Measurements from ENCODE around the gene FOXF1.

Gene FOXF1

DNA sequence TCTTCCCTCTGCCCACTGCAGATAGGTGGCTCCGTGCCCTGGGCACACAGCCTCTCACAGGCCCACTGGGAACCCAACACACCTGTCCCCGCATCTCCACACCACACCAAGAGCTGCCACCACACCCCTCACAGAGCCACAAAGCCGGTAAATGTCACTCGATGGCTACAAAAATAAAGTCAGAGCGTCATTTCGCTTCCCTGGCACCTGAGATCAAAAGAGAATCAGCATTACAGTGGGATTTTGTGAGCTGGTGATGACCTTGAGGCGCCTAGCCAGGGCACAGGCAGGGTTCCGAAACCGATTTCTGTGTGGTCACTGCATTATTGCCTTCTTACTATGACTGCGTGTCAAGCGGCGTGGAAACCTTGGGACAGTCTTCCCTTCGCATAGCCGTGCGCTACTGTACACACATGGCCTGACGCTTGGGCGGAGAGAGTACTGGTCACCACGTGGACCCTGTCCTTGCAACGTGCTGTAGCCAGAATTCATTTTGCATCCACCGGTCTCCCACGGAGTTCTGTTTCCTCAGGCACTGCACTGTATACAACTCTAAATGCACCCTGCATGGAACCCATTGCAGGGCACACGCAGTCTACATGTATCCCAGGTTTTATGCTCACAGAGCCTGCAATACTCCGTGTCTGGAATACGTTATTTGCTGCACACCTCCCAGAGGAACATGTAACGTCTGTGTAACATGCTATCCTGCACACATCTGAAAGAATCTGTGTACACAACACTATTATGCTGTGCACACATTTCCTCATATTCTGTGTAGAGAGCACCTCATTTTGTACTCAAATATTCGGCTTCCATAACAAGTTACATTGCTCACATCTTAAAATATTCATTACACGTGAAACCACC lies 5.8 kb upstream of the FOXF1 start:
- no peak for DNase-seq (ENCODE audit: low read depth in 1 of 2, low spot score in 1 of 2)

DNA sequence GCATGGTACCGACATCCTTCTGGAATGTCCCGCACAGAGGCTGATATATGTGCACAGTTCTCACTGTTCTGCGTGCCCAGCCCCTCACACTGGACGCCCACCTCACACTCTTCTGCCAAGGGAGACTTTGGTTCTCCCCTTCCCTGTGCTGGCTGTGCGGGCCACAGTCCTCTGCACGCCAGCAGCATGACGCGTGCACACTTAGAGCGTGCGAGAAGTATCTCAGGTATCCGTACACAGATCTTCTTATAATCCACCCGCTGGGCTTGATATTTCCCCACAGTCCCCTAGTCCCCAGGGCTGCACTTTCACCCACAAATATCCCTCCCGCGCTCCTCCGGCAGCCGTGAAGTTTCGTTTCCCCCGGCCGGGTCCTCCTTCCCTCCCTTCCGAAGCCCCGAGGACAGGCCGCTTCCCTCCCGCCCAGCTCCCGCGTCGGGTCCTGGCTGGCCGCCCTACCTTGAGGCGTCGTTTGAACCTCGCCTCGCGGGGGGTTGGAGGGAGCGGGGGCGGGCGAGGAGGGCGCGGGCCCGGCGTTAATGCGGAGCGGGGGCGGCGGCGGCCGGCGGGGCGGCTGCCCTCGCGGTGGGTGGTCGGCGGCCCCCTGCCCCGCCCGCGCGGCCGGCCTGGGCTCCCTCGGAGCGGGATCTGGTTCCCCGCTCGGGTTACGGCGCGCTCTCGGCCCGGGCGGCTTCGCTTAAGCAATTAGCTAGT lies 5.0 kb upstream of the FOXF1 start:
- DNase-seq (ENCODE audit: low read depth in 1 of 2, low spot score in 1 of 2), result no peak

DNA sequence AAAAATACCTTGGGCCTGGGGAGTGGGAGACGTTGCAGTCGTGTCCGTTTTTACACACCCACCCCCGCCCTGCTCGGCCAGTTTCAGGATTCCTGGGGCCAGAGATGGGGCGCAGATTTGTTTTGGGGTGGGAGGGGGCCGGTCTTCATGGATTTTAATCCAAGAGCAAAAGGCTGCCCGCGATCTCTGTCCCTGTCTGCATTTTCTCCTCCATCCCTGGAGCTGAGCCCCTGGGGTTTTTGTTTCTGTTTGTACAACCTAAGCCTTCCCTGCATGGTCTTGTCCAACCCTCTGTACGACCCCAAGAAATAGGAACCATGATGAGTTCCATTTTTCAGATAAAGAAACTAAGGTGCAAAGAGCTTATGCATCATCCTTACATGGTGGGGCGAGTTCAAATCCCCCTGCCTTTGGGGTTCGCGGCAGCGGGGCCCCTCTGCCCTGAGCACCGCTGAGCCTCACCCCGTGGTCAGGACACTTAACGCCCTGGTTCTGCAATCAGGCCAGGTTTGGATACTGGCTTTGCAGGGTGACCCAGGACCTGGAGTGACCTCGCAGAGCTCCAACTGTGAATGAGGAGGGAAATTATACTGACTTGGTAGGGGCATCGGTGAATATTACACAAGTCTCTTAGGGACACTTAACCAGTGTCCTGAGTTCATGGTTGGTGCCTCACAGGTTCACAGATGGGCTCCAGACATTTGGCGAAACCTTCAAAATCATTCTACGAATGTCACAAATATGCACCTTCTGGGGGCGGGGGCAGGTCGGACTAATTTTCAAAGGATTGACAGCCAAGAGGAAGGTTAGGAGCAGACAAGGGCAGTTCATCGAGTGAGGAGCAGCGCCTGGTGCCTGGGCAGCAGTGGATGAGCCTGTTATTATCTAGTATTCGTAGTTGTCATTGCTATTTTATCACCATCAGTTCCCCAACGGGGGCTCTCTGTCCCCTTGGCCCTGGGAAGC lies 4.1 kb upstream of the FOXF1 start:
- no peak for DNase-seq (ENCODE audit: low read depth in 1 of 2, low spot score in 1 of 2)

DNA sequence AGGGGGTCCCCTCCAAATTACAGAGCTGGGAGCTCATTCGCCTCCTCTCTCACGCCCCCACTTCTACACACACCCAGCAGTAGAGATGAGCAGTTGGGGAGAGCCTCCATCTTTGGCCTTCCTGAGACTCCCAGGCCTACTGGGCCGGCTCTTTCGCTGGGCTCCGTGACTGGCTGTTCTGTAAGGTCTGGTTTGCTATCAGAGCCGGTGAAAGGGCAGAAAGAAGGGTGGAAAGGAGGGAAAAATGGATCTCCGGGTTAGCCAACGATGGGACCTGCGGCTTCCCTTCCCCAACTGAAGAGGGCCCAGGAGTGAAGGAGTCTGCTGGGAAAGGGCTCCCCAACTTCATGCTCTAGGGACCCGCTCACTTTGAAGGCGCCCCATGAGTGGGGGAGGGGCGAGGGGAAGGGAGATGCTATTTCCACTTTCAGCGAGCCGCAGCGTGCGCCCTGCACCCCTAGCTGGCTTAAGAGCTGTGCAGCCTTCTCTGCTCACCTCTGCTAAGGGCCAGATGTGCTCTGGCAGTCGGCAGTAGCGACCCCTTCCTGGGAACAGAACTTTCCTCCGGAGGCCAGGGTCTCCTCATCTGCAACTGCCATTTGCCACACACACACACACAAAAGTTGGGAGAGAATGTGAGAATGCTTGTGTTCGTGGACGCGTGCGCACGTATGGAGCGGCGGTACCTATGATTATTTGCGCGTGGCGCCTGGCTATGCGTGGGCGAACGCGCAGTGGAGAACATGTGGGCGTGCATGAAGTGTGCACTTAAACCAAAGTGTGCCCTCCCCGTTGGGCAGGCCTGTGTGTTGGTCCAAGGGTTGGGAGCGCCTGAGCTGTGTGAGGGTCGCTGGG lies 2.9 kb upstream of the FOXF1 start:
- no peak for DNase-seq (ENCODE audit: low read depth in 1 of 2, low spot score in 1 of 2)

DNA sequence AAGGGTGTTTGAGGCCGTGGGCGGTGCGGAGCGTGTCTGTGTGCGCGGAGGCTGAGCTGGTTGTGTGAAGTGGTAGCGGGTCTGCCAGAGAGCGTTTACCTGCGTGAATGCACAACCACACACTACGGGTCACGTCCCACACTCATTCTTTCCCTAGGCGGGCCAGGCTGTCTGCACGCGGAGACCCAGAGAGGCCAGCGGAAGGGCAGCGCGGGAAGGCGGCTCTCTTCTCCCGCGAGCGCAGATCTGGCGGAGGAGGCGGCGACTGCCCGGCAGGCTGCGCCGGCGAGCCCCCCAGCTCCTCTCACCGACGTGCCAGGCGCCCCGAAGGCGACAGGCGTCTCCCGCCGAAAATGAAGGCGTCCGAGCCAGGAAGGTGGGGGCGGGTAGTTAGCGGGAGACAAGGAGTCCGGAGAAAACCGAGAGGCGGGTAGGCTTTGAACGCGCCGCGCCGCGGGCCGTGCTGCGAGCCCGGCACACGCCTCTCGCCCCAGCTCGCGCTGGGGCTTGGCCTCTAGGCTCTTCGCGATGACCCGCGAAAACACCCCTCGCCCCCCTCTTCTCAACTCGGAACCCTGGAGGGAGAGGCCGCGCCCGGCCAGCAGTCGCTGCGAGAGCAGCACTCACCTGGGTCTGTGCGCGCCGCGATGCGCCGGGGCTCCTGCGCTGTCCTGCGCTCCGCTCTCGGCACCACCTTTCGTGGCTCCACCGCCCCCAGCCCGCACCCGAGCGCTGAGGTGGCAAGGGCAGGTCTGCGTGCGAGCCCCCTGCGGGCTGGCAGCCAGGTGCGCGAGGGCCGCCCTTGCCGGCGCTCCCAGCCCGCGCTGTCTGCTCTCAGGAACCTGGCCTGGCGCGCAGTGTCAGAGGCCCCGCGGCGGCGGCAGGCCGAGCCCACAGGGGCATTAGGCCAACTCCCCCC lies 2.0 kb upstream of the FOXF1 start:
- no peak for DNase-seq (ENCODE audit: low read depth in 1 of 2, low spot score in 1 of 2)

DNA sequence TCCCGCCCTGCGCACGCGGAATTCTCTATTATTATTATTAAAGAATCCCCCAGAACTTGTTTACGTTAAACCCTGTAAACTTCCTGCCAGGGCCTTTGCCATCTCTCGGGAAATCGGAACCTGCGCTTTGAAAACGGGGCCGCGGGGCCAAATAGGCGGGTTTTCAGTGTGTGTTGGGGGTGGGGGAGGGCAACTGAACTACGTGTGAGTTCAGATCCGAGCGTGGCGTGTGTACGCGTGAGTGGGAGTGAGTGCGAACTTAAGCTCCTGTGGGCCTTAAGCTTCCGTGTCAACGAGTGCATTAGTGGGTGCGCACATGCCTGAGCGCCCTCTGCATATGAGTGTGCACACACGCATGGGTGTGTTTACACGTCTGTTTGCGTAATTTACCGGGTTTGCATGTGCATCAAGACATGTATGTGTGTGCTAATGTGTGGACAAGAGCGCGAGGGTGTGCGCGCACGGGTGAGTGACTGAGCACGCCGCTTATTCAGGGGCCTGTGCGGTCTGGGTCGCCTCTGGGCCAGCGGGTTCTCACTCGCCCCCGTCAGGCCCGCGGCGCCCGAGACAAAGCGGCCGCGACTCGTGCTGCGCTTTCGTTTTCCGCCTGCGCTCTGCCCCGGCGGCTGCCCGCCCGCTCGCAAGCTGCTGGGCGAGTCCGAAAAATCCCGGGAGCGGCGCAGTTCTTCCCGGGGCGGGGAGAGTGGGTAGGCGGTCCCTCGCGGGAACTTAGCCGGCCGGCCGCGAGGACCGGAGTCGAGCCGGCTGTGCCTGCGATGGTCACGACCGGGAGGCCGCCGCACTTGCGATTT lies 1.2 kb upstream of the FOXF1 start:
- no peak for DNase-seq (ENCODE audit: low read depth in 1 of 2, low spot score in 1 of 2)

DNA sequence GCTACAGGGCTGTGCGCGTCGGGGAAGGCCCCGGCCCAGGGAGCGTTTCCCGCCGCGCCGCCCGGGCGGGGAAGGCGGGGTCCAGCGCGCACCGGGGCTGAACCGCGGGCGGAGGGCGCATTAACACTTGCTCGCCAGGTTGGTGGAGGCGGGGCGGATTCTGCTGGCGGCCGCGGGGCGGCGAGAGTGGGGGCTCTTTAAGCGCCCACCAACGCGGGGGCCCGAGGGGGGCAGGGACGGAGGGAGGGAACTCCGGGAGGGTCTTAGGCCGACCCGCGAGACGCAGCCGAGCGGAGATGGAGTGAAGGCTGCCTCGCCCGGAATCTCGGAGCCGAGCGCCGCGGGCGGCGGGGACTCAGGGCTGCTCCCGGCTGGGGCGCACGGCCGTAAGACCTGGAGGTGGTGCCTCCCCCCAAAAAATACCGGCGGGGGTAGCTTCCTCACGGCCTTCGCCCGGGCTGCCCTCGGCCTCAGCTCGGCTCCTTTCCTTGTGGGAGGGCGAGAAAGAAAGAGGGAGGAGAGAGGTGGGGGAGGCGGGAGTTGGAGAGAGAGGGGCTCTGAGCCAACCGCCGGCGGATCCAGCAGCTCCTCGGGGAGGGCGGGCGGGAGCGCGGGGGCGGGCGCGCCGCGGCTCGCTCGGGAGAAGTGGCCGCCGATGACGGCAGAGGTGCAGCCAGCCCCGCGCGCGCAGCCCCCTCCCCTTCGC lies 415 bp upstream of the FOXF1 start:
- no peak for DNase-seq (ENCODE audit: low read depth in 1 of 2, low spot score in 1 of 2)

DNA sequence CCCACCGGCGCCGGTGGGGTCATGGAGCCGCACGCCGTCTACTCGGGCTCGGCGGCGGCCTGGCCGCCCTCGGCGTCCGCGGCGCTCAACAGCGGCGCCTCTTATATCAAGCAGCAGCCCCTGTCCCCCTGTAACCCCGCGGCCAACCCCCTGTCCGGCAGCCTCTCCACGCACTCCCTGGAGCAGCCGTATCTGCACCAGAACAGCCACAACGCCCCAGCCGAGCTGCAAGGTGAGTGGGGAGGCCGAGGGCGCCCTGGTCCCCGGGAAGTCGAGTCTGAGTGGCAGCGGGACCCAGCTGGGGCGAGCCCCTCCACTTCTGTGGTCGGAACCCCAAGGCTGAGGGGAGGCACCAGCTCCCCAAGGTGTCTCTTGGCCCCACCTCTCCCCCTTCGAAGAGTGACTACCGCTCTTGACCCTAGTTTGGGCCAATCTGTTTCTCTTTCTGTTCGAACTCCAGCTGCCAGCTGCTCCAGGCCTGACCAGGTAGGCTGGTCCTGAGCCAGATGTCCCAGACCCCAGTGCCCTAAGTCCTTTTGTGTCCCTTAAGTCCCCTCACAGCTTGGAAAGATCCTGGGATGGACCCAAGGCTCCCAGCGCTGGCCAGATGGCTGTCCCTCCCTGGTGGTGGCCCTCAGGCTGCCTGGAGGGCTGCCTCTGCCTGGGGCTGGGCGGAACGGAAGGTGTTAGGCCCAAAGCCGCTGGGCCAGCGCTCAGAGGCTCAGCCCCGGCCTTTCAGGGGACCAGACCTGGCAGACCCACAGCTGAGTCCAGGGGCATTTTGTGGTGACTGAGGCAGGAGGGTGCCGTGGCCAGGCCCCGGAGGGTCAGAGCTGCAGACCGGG lies 1.2 kb downstream of the FOXF1 start:
- DNase-seq (ENCODE audit: low read depth in 1 of 2, low spot score in 1 of 2), result no peak

DNA sequence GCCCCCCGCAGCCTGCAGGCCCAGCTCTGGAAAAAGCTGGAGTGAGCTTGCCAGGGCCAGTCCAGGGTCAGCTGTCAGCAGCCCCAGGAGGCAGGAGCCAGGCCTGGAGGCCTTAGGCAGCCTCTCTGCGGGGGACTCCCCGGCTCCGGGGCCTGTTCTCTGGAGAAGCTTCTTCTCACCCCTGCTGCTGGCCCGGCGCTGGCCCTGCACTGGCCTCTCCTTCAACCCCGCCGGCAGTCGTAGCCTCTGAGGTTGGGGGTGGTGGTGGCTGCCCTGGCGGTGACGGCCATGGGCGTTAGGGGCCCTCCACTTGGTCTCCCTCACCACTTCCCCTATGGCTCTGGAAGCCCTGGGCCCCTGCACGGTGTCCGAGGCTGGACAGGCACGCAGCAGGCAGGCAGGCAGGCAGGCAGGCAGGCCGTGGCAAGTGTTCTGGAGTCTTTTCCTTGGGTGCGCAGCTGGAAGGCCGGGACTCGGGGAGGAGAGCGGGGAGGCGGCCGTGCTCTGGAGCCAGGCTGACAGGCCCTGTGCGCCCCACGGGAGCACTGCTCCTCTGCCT lies 2.1 kb downstream of the FOXF1 start:
- no peak for DNase-seq (ENCODE audit: low read depth in 1 of 2, low spot score in 1 of 2)

DNA sequence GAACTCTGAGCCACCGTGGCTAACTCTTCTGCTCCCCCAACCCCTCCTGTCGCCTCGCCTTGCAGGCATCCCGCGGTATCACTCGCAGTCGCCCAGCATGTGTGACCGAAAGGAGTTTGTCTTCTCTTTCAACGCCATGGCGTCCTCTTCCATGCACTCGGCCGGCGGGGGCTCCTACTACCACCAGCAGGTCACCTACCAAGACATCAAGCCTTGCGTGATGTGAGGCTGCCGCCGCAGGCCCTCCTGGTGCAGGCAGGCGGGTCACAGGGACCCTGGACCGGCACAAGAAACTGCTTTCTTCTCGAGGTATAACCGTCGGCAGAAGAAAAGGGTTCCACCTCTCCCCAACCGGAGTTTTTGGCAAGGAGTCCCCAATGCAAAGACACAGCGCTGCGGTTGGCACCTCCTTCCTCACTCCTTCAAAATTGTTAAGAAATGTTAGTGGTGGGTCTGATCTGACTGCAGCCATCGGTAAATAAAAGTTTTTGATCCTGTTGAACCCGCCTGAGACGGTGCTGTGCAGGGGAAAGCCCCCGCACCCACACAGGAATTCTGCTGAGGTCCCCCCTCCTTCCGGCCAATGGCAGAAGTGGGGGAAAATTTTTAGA lies 2.6 kb downstream of the FOXF1 start:
- no peak for DNase-seq (ENCODE audit: low read depth in 1 of 2, low spot score in 1 of 2)

DNA sequence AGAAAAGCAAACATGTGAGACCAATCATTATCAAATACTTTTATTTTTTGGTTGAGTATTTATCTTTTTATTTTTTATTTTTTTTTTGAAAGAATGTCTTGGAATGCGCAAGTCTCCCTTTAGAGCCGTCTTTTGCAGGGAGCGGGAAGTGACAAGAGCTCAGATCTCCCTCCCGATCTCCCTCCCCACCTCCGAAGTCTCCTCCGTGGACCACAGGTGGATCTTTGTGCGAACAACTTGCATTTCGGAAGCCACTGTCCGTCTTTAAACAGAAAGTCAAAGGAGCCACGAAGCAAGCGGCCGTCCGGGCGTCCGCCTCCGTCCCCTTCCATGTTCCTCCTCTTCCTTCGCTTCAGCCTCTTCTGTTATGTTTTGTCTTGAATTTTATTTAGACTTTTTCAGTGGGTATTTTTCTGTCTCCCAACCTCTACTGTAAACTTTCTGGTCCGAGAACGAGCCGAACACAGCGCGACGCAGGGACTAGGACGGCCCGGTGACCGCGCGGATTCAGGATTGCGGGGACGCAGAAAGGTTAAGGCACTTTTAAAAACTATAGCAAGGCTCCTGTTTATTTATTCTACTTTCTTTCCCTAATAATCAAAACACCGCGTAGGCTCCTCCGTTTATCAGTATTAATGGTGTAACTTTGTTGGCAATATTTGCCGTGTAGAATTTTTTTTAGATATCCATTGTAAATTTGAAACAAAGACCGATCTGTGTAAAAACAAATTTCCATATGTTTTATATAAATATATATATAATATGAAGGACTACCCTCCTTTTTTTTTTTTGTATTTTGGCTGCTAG lies 3.3 kb downstream of the FOXF1 start:
- DNase-seq (ENCODE audit: low read depth in 1 of 2, low spot score in 1 of 2), result no peak

DNA sequence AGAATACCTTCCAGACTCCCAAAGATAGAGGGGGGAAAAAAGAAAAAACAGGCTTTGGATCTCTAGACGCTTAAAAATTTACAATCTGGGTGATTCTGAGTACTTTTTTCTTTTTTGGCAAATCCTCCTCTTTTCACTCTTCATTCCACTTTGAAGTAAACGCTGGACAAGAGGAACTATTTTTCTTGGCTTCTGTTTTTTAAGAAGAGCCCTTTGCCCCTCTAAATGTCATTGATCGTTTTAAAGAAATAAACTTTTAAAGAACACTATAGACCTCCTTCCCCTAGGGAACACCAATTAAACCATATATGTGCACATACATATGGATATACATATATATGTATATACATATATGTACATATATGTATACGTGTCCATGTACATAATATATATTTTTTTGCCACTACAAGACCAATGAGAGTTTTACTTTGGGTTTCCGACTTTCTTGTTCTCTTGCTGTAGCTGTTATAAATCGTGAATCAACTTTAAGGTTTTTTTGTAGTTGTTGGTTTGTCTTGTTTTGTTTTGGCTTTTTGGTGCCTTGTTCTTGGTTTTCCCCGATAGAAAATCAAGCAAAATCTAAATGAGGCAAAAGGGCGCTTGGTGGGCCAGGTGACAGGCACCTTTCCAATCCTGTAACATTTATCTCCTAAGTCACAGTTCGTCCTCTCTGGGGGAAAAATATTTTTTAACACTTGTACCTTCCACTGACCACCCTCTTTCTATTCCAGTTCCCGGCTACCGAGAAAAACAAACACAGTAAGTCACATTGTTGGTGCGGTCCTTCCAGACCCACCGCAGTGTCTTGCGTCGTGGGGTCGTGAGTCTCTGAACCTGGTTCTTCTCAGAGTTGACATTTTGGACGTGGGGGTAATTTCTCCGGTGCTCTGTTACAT lies 4.4 kb downstream of the FOXF1 start:
- no peak for DNase-seq (ENCODE audit: low read depth in 1 of 2, low spot score in 1 of 2)

DNA sequence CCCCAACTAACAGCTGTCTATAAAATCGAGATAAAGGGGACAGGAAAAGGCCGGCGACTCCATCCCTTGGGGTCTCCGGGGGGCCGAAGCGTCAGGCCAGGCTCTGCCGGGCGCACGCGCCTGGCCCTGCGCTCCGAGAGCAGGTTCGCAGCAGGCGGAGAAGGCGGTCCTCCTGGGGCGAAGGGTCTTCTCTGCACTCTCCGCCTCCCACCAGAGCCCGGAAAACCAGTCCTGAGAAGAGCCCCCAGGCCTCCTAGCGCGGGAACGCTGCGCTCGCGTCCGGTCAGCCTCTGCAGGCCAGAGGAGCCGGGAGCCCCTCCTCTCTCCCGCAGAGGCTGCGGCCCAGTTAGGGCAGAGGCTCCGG lies 5.1 kb downstream of the FOXF1 start:
- no peak for DNase-seq (ENCODE audit: low read depth in 1 of 2, low spot score in 1 of 2)

DNA sequence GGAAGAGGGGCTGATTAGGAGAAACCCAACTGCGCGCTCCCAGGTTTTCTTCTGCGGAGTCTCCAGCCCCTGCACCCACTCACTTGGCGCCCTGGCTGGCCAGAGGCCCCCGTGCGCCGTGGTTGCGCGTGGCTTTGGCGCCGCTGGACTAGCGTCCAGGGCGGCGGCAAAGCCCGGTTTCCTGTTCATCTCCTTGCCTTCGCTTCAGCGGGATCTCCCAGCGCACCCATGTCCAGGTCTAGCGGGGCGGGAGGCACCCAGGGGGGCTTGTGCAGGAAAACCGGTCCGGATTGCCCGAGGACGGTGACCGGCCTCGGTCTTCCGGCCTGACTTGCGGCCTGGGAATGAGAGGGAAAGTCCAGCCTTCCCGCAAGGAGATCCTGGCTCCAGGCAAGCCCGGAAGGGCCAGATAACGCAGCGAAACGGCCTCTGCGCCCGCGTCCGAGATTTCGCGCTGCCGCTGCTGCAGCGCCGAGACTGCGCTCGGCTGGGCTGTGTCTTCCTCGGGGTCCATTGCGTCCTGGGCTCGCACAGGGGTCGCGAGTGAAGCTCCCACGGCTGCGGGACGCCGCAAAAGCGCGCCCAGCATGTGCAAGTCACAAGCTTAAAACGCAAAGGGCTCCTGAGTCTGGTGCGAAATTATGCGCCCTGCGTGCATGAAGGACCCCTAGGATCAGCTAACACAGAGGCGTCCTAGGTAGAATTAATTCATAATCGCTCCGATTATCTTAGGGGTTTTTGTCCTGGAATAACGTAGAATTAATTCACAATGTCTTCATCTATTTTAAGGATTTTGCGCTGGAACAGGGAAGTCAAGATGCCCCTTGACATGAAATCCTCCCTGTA lies 5.7 kb downstream of the FOXF1 start:
- no peak for DNase-seq (ENCODE audit: low read depth in 1 of 2, low spot score in 1 of 2)

Data from activated T-helper 1 cell treated with anti-CD3 and anti-CD28 coated beads, Interleukin-2, amount 50 U/mL, for 16 hours (primary cell).